Keratinocyte (primary cell): ENCODE measurements around the gene LMNA. TPM values are rescaled to one million over a fixed set of nuclear protein-coding genes. Genes with fewer than 3 reads are reported as not detected.

Experiments
- DNase-seq: peaks from one replicate; pipeline ENCODE4 v3.0.0-alpha.2; 2011; ENCODE audit warnings: low read depth, missing footprints, low spot score
- FAIRE-seq: peaks from 2 replicates; lab custom pipeline; 2011; peaks lifted over from hg19 to GRCh38; lab: Jason Lieb, UNC
- H2AFZ ChIP-seq: 2 replicates; pipeline ENCODE4 v1.6.0; 2012; ENCODE audit warnings: low read length, control low read depth, inconsistent platforms; ENCODE audit not compliant: control insufficient read depth
- H3K27ac ChIP-seq: 2 replicates; pipeline ENCODE4 v1.5.1; 2011; ENCODE audit warnings: low read length; ENCODE audit not compliant: control insufficient read depth, insufficient read depth
- H3K27me3 ChIP-seq: 3 replicates; pipeline ENCODE4 v1.6.0; 2011; ENCODE audit warnings: low read length; ENCODE audit not compliant: control insufficient read depth, insufficient read depth; ENCODE audit errors: extremely low read depth
- H3K36me3 ChIP-seq, 2 experiments: 2 replicates in 1 of 2; 3 replicates in 1 of 2; pipeline ENCODE4 v1.5.1; 2011; ENCODE audit warnings: low read length in 2 of 2, mild to moderate bottlenecking in 1 of 2; ENCODE audit not compliant: control insufficient read depth in 2 of 2, insufficient read depth in 2 of 2; ENCODE audit errors: extremely low read depth in 1 of 2
- H3K4me1 ChIP-seq: 3 replicates; pipeline ENCODE4 v1.5.1; 2011; ENCODE audit warnings: low read length; ENCODE audit not compliant: control insufficient read depth, insufficient read depth; ENCODE audit errors: extremely low read depth
- H3K4me2 ChIP-seq: 3 replicates; pipeline ENCODE4 v1.6.0; 2011; ENCODE audit warnings: low read depth, low read length; ENCODE audit not compliant: control insufficient read depth, insufficient read depth; ENCODE audit errors: extremely low read depth
- H3K4me3 ChIP-seq, 3 experiments: fragments of 200-600 bp in 1 of 3; sonication (generic) in 1 of 3; 2 replicates in 2 of 3; 3 replicates in 1 of 3; pipeline ENCODE4 v1.5.1; 2011 to 2016; ENCODE audit warnings: low read length in 3 of 3, mild to moderate bottlenecking in 3 of 3, control low read depth in 2 of 3, inconsistent platforms in 1 of 3, low read depth in 1 of 3, mixed read lengths in 1 of 3, mixed run types in 1 of 3, moderate library complexity in 1 of 3; ENCODE audit not compliant: control insufficient read depth in 2 of 3, insufficient read depth in 2 of 3; ENCODE audit errors: extremely low read depth in 1 of 3
- H3K79me2 ChIP-seq: 2 replicates; pipeline ENCODE4 v1.6.0; 2012; ENCODE audit warnings: low read length; ENCODE audit not compliant: control insufficient read depth, insufficient read depth
- H3K9ac ChIP-seq: 3 replicates; pipeline ENCODE4 v1.6.0; 2011; ENCODE audit warnings: low read length; ENCODE audit not compliant: control insufficient read depth, insufficient read depth; ENCODE audit errors: extremely low read depth
- H3K9me1 ChIP-seq: 3 replicates; pipeline ENCODE4 v1.6.0; 2011; ENCODE audit warnings: low read length; ENCODE audit not compliant: control insufficient read depth, insufficient read depth; ENCODE audit errors: extremely low read depth
- H3K9me3 ChIP-seq: 2 replicates; pipeline ENCODE4 v1.5.1; 2012; ENCODE audit warnings: low read depth, low read length; ENCODE audit not compliant: control insufficient read depth
- H4K20me1 ChIP-seq: 3 replicates; pipeline ENCODE4 v1.6.0; 2011; ENCODE audit warnings: low read length; ENCODE audit not compliant: control insufficient read depth, insufficient read depth; ENCODE audit errors: extremely low read depth
- EZH2 ChIP-seq: IDR thresholded peaks from one replicate; pipeline ENCODE4 v1.6.1; 2012; ENCODE audit warnings: inconsistent platforms, mild to moderate bottlenecking, low read length, moderate library complexity
- dilution Hi-C: fragments of 300-500 bp; cut with MboI; formaldehyde crosslinking; loops from one replicate; pipeline ENCODE4 v1.7.0; 2020; ENCODE audit warnings: low sequenced_read_pairs; ENCODE audit not compliant: extremely low pct_ligation_motif_present
- polyA plus RNA-seq, 5 experiments: library from polyadenylated mRNA; depleted of rRNA in 3 of 5; stranded (reverse) in 3 of 5; stranded (forward) in 1 of 5; unstranded in 1 of 5; fragments of >200 nt; gene quantifications; 1 replicate in 1 of 5; 2 replicates in 3 of 5; 3 replicates in 1 of 5; pipeline versions ENCODE4 v1.2.1 to v1.2.3, GENCODE V29; 2011 to 2012; ENCODE audit warnings: missing spikeins in 2 of 5, low read depth in 1 of 5, low replicate concordance in 1 of 5
- TF ChIP-seq, protein P1 (sequence below), 3 experiments: IDR thresholded peaks in 1 of 3; conservative IDR thresholded peaks in 1 of 3; optimal IDR thresholded peaks in 1 of 3; 2 replicates in 2 of 3; 3 replicates in 1 of 3; pipeline versions ENCODE3 to v1.5.1; 2011; ENCODE audit warnings: low read length in 3 of 3, mild to moderate bottlenecking in 3 of 3, moderate library complexity in 2 of 3, control low read depth in 1 of 3, inconsistent platforms in 1 of 3; ENCODE audit not compliant: insufficient read depth in 2 of 3; ENCODE audit errors: extremely low read depth in 1 of 3

Gene LMNA
- polyA plus RNA-seq, 1 donor (not counting 4 experiments of a cell fraction or from before 2014, with no cell fraction given) = 444 TPM

DNA sequence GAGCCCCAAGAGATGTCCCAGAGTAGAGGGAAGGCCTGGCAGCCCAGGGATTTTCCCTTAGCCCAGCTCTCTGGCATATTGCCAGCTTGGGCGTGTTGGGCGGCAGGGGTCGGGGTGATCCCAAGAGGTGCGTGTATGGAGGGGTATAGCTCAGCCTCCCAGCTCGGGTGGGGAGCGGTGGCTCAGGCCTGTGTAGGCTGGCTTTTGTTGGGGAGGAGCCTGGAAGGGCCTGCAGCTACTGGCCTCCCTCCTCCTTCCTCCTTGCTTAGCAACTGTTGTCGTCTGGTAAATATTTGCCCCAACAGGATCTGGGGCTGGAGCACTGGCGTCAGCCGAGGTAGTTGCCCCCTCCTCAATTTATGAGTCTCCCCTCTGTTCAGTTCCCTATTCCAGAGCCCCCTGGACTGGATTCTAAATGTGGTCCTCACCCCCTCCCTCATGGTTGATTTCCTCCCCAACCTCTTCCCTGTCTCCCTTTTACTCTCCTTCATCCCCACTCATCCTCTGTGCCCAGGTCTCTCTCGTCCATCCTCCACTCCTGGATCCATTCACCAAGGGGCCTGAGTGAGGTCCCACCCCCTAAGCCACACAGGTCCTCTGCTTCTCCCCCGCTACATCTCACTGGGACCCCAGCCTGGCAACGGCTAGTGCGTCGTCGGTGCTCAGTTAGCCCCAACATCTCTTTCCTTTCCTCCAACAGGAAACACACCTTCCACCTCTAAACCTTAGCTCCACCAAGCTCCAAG is 10.3 kb upstream of the LMNA start:
- no peaks in the 10 kb centered on the region for H3K27me3 ChIP-seq
- dilution Hi-C loops = no loop called here
- H3K27ac ChIP-seq = peak overlapping the region; percentile 93
- no peaks in the 10 kb centered on the region for H4K20me1 ChIP-seq
- H2AFZ ChIP-seq = peak overlapping the region; percentile 54
- peaks cover 70% of the 10 kb centered on the region for H3K4me1 ChIP-seq
- H3K9ac ChIP-seq = peak overlapping the region; percentile 81
- H3K9me1 ChIP-seq = peaks cover 2% of the 10 kb centered on the region
- no peaks in the 10 kb centered on the region for H3K36me3 ChIP-seq
- TF ChIP-seq, protein P1, sequence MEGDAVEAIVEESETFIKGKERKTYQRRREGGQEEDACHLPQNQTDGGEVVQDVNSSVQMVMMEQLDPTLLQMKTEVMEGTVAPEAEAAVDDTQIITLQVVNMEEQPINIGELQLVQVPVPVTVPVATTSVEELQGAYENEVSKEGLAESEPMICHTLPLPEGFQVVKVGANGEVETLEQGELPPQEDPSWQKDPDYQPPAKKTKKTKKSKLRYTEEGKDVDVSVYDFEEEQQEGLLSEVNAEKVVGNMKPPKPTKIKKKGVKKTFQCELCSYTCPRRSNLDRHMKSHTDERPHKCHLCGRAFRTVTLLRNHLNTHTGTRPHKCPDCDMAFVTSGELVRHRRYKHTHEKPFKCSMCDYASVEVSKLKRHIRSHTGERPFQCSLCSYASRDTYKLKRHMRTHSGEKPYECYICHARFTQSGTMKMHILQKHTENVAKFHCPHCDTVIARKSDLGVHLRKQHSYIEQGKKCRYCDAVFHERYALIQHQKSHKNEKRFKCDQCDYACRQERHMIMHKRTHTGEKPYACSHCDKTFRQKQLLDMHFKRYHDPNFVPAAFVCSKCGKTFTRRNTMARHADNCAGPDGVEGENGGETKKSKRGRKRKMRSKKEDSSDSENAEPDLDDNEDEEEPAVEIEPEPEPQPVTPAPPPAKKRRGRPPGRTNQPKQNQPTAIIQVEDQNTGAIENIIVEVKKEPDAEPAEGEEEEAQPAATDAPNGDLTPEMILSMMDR (optimal IDR thresholded peaks at IDR 0.05 in 1 of 3, IDR thresholded peaks at IDR 0.05 in 1 of 3, conservative IDR thresholded peaks at IDR 0.05 in 1 of 3; ENCODE audit: extremely low read depth in 1 of 3, insufficient read depth in 2 of 3, low read length in 3 of 3) = no peak
- TF ChIP-seq EZH2 = no peak
- peaks cover 2% of the 10 kb centered on the region for H3K79me2 ChIP-seq
- DNase-seq (no peak), FAIRE-seq (peak; percentile 88)
- H3K4me2 ChIP-seq = peak overlapping the region; percentile 81
- no peaks in the 10 kb centered on the region for H3K9me3 ChIP-seq
- H3K4me3 ChIP-seq = peak overlapping the region; percentile 17 to 55 (median 41)

GRCh38 chr1:156104861-156105832 is 9.4 kb upstream of the LMNA start:
- Histone ChIP-seq H3K4me3 (peak overlapping the region; percentile 17 to 57 (median 55)), H3K36me3 (no peaks in the 10 kb centered on the region), H4K20me1 (no peaks in the 10 kb centered on the region), H3K27ac (peak overlapping the region; percentile 93), H3K9ac (peak overlapping the region; percentile 81), H2AFZ (peak overlapping the region; percentile 54), H3K79me2 (peaks cover 2% of the 10 kb centered on the region), H3K27me3 (no peaks in the 10 kb centered on the region), H3K4me2 (peak overlapping the region; percentile 81), H3K9me3 (no peaks in the 10 kb centered on the region), H3K4me1 (peaks cover 65% of the 10 kb centered on the region), H3K9me1 (peaks cover 2% of the 10 kb centered on the region)
- DNase-seq (no peak), FAIRE-seq (peak; percentile 41)
- TF ChIP-seq, protein P1 (optimal IDR thresholded peaks at IDR 0.05 in 1 of 3, IDR thresholded peaks at IDR 0.05 in 1 of 3, conservative IDR thresholded peaks at IDR 0.05 in 1 of 3; ENCODE audit: extremely low read depth in 1 of 3, insufficient read depth in 2 of 3, low read length in 3 of 3) = no peak
- TF ChIP-seq EZH2 = no peak
- dilution Hi-C loops = no loop called here
